ENCODE results near the gene PYGO2.
"Not testable (repeated sequence)": the region's sequence is repeated elsewhere in the genome, so short reads cannot be mapped to it uniquely, and the experiment has no call there.

The PYGO2 gene

DNA sequence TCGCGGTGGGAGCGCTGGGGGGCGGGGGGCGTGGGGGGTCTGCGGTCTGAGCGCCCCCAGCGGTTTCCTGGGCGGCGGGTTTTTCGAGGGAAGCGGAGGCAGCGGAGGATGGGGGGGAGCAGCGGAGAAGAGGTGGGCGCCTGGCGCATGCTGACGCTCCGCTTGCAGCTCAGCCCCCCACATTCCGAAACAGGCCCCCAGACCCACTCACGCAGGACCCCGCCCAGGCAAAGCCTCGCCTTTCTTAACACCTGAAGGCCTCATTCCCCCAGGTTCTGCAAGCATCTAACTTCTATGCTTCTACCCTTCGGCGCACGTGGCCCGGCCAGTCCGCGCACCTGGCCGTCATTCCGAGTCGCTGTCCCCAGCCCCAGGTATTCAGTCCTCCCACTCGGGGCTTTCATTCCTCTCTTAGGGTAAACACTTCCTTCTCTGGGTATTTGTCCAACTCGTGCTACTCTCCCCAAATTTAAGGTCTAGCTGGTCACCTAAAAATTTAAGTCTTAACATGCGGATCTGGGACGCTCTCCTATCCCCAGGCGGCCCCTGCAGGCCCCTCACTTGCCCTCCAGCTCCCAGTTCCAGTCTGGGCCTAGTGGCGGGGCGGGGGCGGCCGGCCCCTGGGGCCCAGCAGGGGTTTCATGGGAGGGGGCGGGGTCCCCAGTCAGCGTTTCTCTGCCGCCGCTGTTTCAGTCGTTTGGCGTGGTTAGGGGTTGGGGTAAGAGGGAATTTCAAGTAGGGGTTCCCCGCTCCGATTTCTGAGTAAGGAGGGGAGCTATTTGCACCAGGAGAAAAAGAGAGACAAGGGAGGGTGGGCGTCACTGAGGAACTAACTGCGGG, 38.2 kb upstream of the PYGO2 start:
- DNase-seq, result peak; percentile 28 to 36

DNA sequence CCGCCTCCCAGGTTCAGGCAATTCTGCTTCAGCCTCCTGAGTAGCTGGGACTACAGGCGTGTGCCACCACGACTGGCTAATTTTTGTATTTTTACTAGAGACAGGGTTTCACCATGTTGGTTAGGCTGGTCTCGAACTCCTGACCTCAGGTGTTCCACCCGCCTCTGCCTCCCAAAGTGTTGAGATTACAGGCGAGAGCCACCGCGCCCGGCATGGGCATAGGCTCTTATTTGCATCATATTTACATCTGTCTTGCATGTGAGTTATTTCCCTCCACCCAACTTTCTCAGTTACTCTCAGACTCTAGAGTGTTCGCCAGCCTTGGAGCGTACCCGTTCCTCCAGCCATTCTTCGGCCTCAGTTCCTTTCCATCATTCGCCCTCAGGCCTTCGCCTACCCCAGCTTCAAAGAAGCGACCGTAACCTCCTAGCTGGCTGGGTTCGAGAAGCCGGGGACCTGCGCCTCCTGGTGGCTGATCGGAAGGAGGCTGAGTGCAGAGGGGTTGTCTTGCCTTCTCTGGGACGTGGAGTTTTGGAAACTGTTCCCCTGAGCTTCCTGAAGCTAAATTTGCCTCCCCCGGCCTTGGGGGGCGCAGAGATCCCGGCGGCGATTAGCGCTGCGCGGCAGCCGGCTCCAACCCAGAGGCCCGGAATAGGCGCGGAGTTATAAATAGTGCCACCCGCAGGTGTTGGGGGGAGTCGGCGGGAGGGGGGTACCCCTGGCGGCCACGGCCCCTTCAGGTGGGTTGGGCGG, 37.4 kb upstream of the PYGO2 start:
- peak; percentile 52 to 55 for DNase-seq

DNA sequence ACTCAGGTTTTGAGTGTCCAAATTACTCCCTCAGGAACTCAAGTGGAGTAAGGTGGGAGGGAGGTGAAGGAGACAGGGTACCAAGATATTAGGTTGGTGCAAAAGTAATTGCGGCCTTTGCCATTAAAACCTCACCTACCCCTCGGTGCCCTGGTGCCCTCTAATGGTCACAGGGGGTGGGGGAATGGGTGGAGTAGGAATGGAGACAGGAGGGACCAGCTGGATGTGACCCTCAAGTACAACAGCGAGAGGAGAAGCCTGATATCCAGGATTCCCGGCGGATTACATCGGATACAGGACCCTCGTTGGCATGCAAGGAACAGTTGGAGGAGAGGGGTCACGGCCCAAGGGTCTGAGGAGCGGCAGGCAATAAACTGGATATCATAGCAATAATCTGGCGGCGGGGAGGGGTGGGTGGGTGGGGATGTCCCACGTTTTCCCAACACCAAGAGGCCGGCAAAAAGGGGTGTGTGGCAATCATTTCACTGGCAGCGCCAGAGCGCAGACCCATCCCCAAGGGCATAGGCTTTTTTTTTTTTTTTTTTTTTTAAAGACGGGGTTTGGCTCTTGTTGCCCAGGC, 36.7 kb upstream of the PYGO2 start:
- DNase-seq, result no peak

DNA sequence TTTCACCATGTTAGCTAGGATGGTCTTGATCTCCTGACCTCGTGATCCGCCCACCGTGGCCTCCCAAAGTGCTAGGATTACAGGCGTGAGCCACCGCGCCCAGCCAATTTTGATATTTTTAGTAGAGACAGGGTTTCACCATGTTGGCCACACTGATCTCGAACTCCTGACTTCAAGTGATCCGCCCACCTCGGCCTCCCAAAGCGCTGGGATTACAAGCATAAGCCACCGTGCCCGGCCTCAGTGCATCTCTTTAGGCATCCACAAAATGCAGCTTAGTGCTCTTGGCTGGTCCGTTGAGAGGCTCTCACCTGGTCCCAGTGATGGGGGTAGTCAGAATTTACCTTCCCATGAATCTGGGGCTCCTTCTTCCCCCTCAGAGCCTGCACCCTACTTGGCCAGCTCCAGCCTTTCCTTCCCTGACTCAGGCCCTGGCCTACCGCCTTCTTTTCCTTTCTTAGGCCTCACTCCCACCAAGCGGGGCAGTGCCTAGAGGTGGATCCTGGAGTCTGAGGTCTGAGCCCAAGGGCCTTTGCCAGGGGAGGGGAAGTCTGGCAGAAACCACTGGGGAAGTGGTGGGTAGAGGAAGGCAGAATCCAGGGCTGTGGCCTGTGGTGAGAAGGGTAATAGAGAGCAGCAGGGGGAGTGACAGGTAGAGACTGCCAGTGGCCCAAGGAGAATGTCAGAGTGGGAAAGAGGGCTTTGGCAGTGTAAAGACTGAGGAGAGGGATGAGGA, 35.6 kb upstream of the PYGO2 start:
- DNase-seq, result no peak

DNA sequence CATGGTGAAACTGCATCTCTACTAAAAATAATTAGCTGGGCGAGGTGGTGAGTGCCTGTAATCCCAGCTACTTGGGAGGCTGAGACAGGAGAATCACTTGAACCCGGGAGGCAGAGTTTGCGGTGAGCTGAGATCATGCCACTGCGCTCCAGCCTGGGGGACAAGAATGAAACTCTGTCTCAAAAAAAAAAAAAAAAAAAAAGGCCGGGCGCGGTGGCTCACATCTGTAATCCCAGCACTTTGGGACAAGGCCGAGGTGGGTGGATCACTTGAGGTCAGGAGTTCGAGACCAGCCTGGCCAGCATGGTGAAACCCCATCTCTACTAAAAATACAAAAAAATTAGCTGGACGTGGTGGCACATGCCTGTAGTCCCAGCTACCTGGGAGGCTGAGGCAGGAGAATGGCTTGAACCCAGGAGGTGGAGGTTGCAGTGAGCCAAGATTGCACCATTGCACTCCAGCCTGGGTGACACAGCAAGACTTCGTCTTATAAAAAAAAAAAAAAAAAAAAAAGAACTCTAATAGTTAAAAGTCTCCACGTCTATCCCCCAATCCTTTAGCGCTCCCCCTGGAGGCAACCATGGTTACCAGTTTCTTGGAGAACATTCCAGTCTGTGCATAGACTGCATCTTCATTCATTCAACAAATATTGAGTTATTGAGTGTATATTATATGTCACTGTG, 33.9 kb upstream of the PYGO2 start:
- not testable (repeated sequence) for DNase-seq

DNA sequence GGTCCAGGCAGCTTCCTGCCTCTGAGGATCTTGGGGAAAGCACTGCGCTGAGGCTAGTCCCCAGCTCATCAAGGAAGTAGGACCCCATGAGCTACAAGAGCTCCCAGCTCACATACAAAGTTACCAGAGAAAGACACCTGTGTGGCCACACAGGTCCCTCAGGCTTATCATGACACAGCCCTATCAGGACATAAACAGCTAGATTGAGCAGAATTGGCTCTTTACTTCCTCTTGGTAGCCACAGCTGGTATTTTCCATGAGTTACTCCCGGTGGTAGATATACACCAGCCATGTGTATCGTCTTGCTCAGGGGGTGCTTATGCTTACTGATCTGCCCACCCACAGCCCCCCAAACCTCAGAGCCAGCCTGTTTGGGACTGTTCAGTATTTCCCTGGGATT, 33.0 kb upstream of the PYGO2 start:
- DNase-seq, result no peak

DNA sequence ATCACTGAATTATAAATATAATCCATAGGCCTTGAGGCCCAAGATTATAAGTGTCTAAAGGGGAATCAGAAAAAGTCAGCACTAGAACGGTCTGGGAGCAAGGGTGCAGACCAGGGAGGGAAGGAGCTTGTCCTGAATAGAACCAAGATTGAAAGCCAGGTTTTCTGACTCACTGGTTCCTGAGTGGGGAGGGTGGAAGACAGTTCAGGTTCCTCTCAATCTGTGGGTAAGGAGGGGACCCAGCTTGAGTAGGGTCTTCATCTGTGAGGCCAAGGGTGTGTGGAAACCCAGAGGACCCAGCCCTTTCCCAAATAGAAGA, 32.6 kb upstream of the PYGO2 start:
- no peak for DNase-seq

DNA sequence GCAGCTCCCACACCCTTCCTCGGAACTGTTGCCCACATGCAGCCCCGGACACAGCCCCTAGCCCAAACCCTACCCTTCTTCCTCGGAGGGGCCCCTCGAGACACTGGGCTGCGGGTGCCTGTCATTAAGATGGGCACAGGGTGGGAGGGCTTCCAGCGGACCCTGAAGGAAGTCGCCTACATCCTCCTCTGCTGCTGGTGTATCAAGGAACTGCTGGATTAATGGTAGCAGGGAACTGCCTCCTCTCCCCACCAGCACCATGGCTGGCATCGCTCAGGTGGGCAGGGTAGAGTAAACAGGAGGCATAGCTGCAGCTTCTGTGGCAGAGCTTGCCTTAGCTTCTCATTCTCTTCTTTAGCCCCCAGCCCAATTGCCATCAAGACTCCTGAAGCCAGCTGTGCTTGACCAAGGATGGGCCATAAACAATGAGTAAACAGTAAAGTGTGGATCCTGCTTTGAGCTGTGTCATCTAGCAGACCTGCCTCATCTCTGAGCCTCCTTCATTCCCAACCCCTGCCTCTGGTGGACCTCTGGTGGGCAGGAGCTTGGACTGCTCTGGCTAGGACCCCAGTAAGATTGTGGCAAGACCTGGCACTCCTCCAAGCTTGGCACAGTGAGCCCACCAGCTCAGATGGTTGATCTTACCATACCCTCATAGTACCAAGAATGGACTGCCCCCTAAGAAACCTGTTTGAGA, 32.1 kb upstream of the PYGO2 start, which contains the start of gene LENEP:
LENEP (plus strand) TSS at position 15 of the 697 bp plus-strand sequence; CDS start at position 37, 22 bp downstream.
- DNase-seq, result no peak

DNA sequence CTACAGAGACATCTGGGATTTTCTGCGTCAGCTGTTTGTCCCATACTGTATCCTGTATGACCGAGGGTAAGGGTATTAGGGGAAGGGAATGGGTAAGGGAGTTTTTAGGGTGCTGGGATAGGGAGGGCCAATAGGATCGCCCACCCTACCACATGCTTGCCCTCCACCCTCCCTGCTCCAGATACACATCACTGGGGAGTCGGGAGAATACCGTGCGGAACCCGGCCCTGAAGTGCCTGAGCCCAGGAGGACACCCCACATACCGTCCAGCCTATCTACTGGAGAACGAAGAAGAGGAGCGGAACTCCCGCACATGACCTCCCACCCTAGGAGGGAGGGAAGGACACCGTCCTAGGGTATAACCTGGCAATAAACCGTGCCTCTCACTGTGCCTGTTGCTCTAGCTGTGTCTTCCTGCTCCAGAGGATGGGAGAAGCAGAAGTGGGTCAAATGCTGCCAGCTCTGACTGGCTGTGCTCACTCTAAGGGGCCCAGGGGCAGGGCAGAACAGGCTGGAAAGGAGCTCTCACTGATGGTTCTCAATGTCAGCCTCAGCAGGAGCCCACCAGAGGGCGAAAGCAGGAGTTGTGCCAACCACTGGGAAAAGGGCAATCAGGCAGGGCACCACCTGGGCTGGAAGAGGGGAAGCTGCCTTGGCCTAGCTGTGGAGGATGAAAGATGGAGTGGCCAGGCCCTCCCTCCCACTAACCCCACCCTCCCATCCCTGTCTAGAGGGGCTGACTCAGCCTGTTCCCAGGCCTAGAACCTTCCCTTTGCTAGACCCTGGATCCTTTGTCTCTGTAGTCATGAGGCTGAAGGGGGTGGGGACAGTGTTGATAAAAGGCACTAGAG, 31.4 kb upstream of the PYGO2 start:
- DNase-seq, result no peak

DNA sequence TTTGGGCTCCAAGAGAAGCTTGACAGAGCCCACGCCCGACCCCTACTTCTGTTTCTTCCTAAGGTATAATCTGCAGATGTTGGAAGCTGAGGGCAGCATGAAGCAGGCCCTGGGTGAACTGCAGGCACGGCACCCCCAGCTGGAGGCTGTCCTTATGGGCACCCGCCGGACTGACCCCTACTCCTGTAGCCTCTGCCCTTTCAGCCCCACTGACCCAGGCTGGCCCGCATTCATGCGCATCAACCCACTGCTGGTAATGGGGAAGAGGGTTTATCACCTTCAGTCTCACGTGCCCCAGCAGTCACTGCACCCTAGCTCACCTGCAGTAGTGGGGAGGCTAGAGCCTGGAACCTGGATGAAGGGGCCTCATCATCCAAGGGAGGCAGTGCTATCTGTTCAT, 28.7 kb upstream of the PYGO2 start:
- no peak for DNase-seq

DNA sequence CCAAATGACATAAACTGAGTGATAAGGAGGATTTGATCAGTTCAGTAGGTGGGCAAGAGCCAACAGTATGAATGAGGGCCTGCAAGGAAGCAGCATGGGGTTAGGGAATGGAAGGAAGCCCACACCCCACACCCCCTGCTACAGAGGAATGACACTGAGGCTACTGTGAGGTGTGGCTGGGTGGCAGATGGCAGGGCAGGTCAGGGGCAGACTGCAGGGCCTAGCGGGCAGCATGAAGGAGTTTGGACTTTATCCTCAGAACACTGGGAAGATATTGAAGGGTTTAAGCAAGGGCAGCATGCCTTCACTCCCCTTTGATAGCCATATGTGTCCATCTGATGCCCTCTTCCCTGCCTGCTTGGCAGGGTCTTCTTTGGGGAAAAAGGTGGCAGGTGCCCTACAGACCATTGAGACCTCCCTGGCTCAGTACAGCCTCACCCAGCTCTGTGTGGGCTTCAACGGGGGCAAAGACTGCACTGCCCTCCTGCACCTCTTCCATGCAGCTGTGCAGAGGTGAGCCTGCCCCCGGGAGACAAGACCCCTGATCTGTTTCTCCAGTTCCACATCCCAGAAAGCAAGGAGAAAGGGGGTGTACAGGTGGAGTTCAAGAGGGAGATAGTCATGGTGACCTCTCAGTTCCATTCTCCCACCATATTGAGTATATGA, 27.7 kb upstream of the PYGO2 start:
- no peak for DNase-seq

DNA sequence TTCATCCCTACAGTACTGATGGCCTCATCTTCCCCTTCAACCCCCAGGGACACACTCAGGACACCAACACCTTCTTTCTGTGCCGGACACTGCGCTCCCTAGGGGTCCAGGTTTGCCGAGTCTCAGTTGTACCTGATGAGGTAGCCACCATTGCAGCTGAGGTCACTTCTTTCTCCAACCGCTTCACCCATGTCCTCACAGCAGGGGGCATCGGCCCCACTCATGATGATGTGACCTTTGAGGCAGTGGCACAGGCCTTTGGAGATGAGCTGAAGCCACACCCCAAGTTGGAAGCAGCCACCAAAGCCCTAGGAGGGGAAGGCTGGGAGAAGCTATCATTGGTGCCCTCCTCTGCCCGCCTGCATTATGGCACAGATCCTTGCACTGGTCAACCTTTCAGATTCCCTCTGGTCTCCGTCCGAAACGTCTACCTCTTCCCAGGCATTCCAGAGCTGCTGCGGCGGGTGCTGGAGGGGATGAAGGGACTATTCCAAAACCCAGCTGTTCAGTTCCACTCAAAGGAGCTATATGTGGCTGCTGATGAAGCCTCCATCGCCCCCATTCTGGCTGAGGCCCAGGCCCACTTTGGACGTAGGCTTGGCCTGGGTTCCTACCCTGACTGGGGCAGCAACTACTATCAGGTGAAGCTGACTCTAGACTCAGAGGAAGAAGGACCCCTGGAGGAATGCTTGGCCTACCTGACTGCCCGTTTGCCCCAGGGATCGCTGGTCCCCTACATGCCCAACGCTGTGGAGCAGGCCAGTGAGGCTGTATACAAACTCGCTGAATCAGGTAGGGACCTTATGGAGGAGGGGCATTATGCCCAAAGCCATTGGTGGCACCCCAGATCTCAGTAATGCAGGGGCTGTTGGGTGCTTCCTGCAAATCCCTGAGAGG, 26.7 kb upstream of the PYGO2 start:
- no peak for DNase-seq

DNA sequence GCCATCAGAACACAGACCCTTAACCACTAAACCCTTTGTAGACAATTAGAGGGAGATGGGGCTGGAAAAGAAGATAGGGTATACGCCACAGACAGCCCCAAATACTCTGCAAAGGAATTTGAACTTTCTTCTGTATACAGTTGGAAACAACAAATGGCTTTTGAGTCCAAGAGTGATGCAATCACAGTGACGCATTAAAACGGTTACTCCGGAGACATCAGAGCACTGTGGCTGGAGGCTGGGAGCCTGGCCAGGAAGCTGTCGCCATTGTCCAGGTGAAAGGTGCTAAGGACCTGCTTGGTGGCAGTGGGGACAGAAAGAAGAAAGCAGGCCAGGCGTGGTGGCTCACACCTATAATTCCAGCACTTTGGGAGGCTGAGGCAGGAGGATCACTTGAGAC, 25.7 kb upstream of the PYGO2 start:
- DNase-seq, result no peak

DNA sequence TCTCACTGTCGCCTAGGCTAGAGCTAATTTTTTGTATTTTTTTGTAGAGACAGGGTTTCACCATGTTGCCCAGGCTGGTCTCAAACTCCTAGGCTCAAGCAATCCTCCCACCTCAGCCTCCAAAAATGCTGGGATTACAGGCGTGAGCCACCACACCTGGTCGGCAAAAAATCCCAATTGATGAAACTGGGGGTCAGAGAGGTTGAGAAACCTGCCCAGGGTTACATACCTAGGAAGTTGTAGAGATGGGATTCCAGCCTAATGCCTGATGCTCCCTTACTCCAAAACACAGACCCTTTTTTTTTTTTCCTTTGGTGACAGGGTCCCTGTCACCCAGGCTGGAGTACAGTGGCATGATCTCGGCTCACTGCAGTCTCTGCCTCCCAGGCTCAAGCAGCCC, 25.2 kb upstream of the PYGO2 start:
- DNase-seq, result not testable (repeated sequence)

DNA sequence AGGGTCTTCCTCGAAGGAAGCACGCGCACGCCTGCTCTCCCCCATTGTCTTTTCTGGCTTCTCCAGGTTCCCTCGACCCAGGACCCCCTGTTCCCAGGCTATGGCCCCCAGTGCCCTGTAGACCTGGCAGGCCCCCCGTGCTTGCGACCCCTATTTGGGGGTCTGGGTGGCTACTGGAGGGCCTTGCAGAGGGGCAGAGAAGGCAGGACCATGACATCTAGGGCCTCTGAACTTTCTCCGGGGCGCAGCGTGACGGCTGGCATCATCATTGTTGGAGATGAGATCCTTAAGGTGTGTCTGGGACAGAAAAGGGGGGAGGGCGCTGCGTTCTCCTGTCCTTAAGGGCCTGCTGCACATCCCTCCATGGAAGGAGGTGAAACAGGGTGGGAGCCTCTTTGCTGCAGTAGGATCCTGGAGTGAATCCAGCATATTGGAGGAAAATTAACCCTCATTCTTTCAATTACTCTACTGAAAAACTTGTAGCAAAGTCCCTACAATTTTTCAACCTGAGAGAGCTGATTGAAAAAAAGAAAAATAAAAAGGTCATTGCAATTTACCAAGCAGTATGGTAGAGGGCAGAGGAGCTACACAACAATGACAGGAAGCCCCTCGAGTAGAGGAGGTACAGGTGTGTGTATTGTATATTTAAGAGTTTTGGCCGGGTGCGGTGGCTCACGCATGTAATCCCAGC, 22.3 kb upstream of the PYGO2 start:
- DNase-seq, result no peak

DNA sequence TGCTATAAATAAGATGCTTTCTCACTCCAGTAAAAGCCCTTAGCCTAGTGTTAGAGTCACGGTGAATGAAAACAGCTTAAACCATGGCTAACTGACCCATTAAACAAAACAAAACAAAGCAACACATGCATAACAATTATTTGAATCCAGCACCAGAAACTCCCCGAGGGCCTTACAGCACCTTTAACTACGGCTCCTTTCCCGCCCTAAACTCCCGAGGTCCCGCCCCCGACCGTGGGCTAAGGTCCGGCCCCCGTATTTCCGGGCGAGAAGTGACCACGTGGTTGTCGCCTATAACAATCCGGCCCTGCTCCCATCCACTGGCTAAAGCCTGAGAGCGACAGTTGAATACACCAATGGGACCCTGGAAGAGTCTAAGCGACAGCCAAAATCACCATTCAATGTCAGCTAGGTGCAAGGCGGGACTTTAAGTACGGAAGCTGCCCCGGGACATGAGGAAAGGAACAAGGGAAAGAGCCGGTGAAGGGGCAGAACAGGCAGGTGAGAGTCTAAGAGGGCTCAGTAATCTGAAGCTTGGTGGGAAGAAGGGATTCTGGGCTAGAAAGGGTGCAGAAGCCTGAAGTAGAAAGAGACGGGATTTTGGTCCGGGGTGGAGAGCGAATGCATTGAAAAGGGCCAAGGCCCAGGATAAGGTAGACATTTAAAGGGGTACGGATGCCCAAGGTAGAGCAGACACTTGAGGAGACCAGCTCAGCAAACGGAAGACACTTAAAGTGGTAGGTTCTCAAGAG, 21.5 kb upstream of the PYGO2 start, which contains the start of gene FLAD1:
FLAD1 (plus strand) TSS at position 448 of the 752 bp plus-strand sequence. CDS start 351 bp downstream, outside the sequence.
- peak; percentile 99 to 100 for DNase-seq

DNA sequence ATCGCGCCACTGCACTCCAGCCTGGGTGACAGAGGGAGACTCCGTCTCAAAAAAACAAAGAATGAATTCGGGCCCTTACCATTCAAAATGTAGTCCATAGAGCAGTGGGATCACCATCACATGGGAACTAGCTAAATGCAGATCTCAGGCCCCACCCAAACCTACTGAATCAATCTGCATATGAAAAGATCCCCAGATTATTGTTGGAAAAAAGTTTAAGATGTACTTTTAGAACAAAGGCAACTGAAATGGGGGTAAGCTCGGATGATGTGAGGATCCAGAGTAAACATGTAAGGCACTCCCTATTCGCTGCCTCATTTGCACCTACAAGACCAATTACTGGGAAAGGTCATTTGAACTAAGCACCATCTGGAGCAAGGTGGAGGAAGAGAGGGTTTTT, 20.8 kb upstream of the PYGO2 start:
- no peak for DNase-seq

DNA sequence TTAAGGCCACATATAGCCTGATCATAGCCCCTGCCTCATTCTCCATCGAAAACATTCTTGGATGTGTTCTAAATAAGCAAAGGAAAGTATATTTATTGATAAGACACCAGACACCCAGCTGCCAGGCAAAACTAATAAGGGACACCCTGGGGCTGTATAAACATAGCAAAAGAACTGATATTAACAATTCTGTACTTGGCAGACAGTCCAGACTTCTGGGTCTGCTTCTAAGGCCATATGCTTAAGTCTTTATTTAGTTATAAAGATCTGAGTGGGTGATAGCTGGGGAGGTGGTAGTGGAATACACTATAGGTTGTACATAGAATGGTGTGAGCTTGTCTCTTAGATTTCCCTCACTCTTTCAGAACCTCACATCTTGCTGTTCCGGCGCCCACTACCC, 16.8 kb upstream of the PYGO2 start:
- no peak for DNase-seq

Measured in NCI-H187 (cell line).